HG02763 (cell line): ENCODE measurements around the gene PLEKHG3.
"Not testable (repeated sequence)": the region's sequence is repeated elsewhere in the genome, so short reads cannot be mapped to it uniquely, and the experiment has no call there.

Source experiments
- ATAC-seq: cut with Tn5 transposase; IDR thresholded peaks from one replicate; pipeline ENCODE4 v1.9.1; 2021; ENCODE audit warnings: mild to moderate bottlenecking, moderate library complexity; ENCODE audit not compliant: unreplicated experiment

PLEKHG3 gene

DNA sequence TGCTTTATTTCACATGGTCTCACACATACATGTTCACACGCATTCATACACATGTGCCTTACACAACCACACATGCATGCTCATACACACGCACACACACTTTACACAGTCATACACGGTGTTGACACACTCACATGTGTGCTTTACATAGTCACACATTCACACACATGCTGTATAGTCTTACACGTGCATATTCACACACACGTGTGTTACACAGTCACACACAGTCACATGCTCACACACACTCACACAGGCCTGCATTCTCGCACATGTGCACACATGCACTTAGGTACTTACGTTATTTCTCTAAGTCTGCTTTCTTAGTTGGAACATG lies 18.0 kb upstream of the PLEKHG3 start:
- no peak for ATAC-seq

DNA sequence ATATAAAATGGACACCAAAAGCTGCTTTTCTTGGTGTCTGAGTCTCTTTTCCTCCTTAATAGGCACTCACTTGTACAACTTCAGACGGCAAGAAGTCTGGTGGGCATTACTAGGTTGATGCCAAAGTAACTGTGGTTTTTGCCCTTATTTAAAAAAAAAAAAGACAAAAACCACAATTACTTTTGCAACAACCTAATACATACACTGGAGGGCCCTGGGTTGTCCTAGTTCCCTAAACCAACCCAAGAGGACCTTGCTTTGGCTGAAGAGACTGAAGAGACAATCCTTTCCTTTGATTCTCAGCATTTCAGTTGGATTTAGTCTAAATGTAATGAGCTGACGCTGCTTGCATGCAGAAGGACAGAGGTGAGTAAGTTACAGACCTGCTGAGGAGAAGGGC lies 16.2 kb upstream of the PLEKHG3 start:
- no peak for ATAC-seq

- no peak for ATAC-seq
These were observed 15.4 kb upstream of the PLEKHG3 start for GRCh38 chr14:64688811-64689281.

- ATAC-seq, result no peak
These were observed 14.9 kb upstream of the PLEKHG3 start for GRCh38 chr14:64689289-64689688.

DNA sequence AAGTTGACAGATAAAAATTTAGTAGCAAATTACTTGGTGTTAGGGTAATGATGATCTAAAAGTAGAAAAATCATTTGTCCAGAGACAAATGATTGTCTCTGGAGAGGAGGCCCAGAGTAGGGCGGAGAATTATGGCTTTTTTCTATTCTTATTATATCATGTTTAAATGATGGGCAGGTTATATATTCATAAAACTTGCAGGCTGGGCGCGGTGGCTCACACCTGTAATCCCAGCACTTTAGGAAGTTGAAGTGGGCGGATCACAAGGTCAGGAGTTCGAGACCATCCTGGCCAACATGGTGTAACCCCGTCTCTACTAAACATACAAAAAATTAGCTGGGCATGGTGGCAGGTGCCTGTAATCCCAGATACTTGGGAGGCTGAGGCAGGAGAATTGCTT lies 13.6 kb upstream of the PLEKHG3 start:
- not testable (repeated sequence) for ATAC-seq

DNA sequence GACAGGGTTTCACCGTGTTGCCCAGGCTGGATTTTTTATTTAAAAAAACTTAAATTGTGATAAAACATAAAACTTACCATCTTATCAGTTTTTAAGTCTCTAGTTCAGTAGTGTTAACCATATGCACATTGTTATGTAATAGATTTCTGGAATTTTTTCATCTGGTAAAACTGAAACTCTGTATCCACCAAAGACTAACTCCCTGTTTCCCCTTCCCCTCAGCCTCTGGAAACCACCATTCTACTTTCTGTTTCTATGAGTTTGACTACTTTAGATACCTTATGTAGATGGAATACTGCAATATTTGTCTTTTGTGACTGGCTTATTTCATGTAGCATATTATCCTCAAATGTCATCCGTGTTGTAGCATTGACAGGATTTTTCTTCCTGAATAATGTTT lies 12.8 kb upstream of the PLEKHG3 start:
- ATAC-seq, result no peak

DNA sequence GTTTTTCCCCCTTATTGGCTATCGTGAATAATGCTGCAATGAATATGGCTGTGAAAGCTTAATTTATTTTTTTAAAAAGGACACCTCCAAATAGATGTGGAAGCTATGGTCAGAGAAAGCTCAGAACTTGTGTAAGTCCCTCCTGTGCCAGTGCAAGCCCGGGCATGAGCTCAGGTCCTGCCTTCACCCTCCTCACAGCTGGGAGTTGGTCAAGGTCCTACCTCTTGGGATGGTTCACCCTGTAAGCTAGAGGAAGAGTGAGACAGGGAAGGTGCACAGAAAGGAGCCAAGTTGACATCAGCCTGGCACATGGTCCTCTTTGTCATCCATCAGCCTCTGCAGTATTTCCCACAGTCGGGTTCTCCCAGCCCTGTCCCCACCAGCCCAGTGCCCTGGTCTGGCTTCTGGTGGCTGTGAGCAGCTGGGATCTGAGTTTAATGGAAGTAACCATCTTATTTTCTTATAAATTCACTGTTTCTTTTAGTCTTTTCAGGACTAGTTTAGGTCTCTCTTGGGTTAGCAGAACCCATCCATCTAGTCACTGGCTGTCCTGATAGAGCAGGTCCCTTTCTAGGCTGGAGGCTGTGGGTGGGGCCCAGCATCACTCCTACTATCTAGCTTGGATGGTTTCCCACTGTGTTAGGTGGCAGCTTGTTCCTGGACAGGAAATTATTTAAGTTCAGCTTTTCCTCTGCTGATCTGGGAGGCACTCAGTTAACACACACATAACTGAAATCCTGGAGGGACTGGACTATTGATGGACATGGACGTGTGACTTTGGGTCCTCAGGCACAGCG lies 11.8 kb upstream of the PLEKHG3 start:
- no peak for ATAC-seq

DNA sequence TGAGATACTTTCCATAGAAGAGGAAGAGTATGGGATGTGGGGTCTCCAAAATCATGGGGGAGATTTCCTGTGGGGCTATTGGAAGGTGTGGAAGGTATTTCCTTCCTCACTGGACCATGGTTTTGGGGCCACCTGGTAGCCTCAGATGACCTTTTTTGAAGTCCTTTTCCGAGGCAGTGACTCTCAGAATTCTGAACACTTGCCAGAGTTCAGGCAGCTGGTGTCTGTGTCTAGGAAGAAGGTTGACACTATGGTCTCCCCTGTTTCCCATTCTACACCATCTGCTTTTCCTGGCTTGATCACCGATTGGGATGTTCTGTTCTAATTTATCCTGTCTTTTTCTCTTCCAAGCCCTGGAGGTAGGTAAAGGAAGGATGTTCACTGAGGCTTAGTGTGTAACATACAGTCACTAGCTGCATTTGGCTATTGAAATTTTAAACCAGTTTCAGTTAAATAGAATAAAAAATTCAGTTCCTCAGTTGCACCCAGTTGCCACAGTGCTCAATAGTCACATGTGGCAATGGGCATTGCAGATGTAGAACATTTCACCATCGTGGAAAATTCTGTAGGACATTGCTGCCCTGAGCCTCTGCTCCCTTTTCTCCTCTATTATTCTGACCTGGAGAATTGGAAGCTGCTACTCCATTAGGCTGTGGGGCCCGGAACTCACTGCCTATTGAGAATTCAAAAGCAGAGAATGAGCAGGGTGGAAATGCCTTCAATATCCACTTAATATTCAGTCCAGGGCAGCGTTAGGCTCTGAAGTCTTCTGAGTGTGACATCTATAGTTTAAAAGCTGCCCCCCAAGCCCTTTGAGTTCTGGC lies 11.0 kb upstream of the PLEKHG3 start:
- no peak for ATAC-seq

- no peak for ATAC-seq
These were observed 10.4 kb upstream of the PLEKHG3 start for GRCh38 chr14:64693810-64694165.

GRCh38 chr14:64695071-64695470 lies 9.2 kb upstream of the PLEKHG3 start:
- no peak for ATAC-seq

DNA sequence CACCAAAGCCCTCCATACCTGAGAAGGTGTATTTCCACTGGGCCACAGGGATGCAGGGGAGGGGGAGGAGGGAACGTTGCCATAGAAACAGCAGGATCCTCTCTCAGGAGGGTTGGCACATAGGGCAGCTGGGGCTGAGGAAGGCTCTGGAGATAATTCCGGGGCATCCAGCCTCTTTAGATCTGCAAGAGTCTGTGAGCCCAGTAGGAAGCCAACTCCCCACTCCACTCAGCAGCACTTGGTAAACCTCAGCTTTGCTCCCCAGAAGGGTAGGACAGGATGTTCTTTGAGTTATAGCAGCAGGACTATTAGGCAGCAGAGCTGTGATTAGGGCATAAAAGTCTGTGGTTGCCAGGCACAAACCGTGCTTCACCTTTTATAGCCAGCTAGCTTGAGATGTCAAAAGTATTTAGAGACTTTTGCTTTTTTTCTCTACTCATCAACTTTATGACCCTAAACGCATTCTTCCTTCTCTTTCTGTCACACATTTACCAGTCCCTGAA lies 7.8 kb upstream of the PLEKHG3 start:
- ATAC-seq, result no peak

DNA sequence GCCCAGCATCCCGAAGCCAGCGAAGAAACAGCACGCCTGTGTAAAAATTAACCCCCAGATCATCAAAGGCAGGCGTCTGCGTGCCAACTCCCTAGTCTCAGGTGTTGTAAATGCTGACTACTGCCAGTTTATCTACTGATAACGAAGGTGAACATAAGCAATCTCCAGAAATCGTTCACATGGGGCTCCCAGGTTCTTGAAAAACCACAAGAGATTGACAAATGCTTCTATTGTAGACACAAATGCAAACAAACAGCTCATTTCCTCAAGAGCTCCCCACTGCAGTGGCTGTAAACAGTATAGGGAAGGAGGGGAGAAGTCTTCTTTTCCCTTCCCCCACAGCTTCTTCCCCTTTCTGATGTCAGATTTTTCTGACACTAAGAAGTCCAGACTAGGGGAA lies 5.3 kb upstream of the PLEKHG3 start:
- ATAC-seq, result no peak

- ATAC-seq, result no peak
These were observed 3.9 kb upstream of the PLEKHG3 start for GRCh38 chr14:64700290-64700689.

GRCh38 chr14:64700894-64701293 lies 3.3 kb upstream of the PLEKHG3 start:
- no peak for ATAC-seq

- no peak for ATAC-seq
These were observed 2.6 kb upstream of the PLEKHG3 start for GRCh38 chr14:64701660-64702059.

DNA sequence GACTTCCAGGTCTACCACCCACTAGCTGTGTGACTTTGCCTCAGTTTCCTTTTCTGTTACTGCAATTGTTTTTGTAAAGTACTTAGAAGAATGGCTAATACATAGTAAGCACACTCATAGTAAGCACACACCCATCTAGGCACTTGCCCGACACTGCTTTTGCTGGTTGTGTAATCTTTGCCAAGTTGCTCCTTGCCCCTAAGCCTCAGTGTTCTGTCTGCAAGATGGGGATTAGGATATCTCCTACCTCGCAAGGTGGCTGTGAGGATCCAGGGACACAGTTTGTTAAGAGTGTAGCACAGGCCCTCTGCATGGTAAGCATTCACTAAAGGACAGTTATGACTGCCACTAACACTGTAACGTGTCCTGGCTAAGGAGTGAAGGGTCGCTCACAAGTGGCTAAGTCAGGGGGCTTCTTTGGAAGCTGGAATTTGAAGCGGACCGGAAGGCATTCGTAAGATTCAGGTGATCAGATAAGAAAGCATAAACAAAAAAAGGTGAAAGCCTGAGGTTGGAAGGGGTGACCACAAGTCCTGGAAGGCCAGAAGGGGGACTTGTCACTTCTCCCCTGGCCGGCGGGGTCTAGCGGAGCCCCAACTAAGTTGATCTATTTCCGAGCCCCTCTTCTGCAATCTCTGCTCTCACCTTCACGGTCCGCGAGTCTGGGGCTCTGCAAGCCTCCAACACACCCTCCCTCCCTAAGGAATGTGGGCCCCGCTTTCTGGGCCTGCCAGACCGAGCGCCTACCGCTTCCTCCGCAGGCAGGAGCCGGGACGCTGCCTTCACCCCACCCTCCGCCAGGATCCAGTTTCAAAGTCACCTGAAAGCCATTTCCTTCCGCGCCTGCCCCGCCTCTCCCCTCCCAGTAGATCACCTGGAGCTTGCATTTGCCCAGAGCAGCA lies 1.5 kb upstream of the PLEKHG3 start:
- no peak for ATAC-seq

DNA sequence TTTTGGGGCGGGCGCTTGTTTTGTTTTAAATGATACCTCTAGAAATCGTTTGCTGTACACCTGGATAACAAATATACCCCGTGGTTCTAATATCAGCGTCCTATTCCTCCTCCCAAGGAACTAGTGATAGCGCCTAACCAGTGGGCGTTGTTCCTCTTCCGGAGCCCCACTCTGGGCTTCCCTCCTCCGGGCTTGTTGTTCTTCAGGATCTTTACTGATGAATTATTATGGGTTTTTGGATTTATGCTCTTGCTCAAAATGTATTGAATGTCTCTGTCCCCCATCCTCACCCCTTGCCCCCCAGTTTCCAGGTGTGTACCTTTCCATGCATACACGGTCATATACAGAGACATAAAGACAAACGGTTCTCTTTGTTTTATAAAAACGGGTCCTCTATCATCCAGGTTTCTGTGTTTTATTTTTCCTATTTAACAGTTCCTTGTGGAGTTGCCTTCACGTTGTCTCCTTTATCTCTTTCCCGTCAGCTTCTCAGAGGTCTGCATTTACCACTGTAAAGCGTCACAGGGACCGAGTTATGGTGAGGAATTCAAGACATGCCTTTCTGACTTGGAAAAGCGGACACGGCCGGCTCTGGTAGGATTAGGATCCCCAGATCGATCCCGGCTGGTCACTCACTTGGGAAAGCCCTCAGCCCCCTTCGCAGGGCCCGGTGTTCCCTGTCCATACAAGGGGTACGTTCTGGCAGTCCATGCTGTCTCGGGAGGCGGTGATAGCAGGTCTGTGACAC lies 655 bp upstream of the PLEKHG3 start:
- no peak for ATAC-seq

DNA sequence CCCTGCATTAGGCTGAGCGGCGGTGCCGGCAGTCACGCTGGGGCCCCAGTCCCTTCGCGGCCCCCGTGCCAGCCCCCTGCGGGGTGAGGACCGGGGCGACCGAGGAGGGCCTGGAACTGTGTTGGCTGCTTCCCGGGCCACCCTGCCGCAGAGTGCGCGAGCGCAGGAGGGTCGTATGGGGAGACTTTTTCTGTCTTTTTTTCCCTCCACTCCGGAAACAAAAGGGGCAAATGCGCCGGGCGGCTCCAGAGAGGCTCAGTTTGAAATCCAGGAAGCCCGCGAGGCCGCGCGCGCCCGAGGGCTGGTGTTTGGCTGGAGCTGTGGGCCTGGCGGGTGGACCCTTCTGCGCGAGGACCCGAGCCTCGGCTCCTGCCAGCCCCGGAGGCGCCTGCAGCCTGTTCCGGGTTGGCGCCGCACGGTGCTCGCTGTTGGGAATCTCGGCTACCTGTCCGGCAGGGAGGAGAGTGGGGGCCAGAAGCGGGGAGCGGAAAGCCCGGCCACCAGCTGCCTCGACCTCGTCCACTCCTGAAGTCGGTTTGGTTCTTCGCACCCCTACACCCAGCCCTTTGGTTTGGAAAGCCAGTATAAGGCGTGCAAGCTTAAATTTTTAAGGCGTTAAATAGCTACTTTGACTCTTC lies 638 bp downstream of the PLEKHG3 start:
- ATAC-seq, result no peak

DNA sequence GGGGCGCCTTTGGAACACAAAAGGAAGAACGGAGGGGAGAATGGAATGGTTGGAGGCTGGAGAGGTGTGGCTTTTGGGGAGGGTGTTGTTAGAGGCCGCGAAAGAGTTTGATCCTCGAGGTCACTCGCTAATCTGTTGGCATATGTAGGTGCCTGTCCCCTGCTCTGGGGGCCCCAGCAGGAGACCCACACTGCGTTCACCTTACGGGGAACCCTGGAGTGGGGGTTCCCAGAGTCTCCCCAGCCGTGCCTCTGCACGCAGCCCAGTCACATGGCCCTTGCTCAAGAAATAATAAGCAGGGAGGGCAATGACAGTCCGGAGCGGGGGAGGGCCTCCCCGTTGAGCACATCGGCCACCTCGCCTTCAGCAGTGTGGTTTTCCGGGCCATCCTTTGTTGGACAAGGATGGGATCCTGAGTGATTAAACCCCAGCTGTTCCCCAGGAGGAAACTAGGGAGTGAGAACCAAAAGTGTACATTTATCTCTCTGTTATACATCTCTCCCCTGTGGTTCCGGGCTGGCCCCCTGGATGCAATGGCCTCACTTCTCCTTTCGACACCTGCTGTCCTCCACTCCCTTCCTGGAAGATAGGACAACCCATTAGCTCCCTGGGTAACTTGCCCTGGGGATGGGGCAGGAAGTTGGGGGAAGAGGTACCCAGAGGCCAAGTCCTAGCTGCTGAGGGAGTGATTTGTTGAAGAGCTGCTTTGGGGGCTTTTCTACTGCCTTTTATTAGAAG lies 1.3 kb downstream of the PLEKHG3 start:
- no peak for ATAC-seq
